GM20000 (cell line): ENCODE data around the gene AGPAT4.
"Not testable (repeated sequence)": the region's sequence is repeated elsewhere in the genome, so short reads cannot be mapped to it uniquely, and the experiment has no call there.

ENCODE experiments used
- DNase-seq: peaks from one replicate; pipeline ENCODE4 v3.0.0; 2012; ENCODE audit warnings: low spot score
- TF ChIP-seq, protein P1 (sequence below): IDR thresholded peaks from 2 replicates; pipeline ENCODE4 v1.5.1; 2012; ENCODE audit warnings: mild to moderate bottlenecking, control low read depth; ENCODE audit errors: extremely low read depth, missing control alignments

The AGPAT4 gene

GRCh38 chr6:161132384-161132783, 141.5 kb downstream of the AGPAT4 start:
- no peak for DNase-seq
- TF ChIP-seq, protein P1, sequence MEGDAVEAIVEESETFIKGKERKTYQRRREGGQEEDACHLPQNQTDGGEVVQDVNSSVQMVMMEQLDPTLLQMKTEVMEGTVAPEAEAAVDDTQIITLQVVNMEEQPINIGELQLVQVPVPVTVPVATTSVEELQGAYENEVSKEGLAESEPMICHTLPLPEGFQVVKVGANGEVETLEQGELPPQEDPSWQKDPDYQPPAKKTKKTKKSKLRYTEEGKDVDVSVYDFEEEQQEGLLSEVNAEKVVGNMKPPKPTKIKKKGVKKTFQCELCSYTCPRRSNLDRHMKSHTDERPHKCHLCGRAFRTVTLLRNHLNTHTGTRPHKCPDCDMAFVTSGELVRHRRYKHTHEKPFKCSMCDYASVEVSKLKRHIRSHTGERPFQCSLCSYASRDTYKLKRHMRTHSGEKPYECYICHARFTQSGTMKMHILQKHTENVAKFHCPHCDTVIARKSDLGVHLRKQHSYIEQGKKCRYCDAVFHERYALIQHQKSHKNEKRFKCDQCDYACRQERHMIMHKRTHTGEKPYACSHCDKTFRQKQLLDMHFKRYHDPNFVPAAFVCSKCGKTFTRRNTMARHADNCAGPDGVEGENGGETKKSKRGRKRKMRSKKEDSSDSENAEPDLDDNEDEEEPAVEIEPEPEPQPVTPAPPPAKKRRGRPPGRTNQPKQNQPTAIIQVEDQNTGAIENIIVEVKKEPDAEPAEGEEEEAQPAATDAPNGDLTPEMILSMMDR: no peak

DNA sequence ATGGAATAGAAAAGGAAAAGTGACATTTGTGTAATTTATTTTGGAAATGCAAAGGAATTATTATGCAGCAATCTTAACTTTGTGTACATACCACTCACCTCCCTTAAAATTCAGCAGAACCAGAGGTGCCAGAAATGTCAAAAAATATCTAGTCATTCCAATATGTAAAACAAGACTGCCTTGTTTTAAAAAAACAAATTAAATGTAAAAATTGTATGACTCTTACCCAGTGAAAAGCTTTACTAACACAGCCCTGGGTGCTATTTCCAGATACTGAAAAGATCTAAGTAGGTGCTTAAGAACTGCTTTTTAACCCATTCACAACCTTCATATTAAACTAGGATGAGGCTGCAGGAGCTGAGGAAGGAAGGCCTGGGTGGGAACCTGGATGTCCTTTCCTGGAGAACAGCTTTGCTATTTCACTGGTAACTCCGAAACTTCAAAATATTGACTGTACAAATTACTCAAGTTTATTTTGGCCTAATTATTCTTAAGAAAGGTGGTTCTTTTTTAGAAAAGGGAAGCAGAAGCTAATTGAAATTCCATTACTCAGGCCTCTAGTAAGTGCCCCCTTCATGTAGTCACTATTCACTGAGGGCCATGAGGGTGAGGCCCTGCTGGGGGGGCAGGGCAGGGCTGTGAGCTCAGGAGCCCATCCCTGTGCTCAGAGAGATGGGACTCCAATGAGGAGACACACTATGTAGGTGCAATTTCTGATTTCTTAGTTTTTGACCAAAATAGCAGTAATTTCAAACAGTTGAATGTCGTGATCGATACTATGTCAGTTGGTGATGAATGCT, 142.7 kb downstream of the AGPAT4 start:
- TF ChIP-seq, protein P1: no peak
- no peak for DNase-seq

GRCh38 chr6:161130541-161130940, 143.3 kb downstream of the AGPAT4 start:
- no peak for DNase-seq
- TF ChIP-seq, protein P1: no peak

GRCh38 chr6:161128680-161129196, 145.1 kb downstream of the AGPAT4 start:
- no peak for DNase-seq
- TF ChIP-seq, protein P1: no peak

GRCh38 chr6:161128230-161128629, 145.6 kb downstream of the AGPAT4 start:
- TF ChIP-seq, protein P1: no peak
- no peak for DNase-seq

DNA sequence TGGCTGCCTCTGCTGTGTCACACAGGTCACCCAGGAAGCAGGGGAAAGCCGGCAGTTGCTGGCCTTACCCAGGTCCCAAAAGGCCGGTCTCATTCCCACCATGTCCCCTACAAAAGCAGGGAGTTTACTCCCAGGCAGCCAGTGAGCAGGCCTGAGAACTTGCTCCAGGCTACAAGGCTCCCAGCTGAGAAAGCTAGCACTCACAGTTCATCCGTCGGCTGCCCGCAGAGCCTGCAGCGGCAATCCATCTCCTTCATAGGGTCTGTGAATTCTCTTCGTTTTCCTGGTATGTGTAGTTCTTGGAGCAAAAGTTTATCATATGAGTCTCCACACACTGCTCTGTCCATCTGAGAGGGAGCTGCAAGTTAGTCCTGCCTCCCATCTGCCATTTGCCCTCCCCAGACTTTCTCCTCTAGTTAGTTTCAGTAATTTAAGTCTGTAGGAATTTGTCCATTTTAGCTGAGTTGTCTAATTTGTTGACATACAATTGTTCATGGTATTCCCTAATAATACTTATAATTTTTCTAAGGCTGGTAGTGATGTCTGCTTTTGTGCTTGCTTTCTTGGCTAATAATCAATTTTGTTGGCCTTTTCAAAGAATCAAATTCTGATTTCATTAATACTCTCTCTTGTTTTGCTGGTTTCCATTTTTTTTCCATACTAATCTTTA, 146.7 kb downstream of the AGPAT4 start:
- TF ChIP-seq, protein P1: no peak
- DNase-seq: no peak

DNA sequence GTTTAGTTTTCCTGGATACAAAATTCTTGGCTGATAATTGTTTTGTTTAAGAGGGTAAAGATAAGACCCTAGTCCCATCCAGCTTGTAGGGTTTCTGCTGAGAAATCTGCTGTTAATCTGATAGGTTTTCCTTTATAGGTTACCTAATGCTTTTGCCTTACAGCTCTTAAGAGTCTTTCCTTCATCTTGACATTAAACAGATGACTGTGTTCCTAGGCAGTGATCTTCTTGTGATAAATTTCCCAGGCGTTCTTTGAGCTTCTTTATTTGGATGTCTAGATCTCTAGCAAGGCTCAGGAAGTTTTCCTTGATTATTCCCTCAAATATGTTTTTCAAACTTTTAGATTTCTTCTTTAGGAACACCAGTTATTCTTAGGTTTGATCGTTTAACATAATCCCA, 148.3 kb downstream of the AGPAT4 start:
- TF ChIP-seq, protein P1: no peak
- DNase-seq: no peak

- DNase-seq: not testable (repeated sequence)
Observed at GRCh38 chr6:161123319-161123718, 150.5 kb downstream of the AGPAT4 start.
